NCI-H1436 treated with DMSO at 0.1 percent for 48 hours (cell line): ENCODE results near the gene ADO.
A peak's percentile ranks its signal among the peaks of the same experiment; 100 is the strongest.
"Not testable (repeated sequence)": the region's sequence is repeated elsewhere in the genome, so short reads cannot be mapped to it uniquely, and the experiment has no call there.

Source experiments
- DNase-seq: peaks from one replicate; lab custom pipeline; 2025; lab: John Stamatoyannopoulos, UW

The ADO gene

DNA sequence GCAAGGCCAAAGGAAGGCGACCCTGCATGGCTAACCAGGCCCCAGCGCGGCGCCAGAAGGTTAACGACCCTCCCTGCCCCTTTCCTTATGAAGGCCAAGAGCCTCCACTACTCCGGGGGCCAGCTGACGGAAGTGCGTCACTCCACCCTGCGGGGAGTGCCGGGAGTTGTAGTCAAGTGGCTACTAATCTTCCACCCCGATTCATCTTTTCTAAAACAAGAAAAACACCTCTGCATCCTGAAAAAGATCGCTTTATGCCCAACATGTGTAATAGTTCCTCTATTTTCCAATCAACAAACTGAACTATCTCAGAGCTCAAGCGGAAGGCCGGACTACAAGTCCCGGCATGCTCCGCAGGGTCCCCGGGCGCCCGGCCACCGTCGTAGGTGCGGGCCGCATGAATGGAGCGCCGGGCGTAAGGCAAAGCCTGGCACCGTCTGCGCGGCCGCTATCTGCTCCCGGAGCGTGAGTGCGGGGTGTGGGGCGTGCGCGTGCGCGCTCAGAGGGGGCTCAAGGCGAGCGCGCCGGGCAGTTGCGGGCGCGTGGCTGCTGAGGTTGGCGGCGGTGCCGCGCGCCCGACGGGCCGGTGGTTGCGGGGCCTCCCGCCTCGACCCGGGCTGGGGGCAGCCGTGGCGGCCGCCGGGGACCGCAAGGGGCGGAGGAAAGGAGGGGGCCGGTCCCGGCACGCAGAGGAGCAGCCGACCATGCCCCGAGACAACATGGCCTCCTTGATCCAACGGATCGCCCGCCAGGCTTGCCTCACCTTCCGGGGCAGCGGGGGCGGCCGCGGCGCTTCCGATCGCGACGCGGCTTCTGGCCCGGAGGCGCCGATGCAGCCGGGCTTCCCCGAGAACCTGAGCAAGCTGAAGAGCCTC is at the start of gene ADO:
Gene ADO (plus strand): TSS at position 365 of the 875 bp plus-strand sequence. CDS start 340 bp downstream, at position 705.
- DNase-seq, result peak; percentile 15

DNA sequence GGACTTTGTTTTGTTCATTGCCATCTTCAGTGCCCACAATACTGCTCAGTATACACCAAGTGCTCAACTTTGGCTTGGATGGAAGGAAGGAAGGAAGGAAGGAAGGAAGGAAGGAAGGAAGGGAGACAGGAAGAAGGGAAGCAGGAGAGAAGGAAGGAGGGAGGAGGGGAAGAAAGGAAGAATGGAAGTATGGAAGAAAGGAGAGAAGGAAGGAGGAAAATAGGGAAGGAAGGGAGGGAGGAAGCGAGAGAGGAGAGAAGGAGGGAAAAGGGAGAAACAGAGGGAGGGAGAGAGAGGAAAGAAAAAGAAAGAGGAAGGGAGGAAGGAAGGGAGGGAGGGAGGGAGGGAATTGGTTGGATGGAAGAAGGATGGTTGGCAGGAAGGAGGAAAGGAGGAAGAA is 49.6 kb upstream of the ADO start:
- no peak for DNase-seq

DNA sequence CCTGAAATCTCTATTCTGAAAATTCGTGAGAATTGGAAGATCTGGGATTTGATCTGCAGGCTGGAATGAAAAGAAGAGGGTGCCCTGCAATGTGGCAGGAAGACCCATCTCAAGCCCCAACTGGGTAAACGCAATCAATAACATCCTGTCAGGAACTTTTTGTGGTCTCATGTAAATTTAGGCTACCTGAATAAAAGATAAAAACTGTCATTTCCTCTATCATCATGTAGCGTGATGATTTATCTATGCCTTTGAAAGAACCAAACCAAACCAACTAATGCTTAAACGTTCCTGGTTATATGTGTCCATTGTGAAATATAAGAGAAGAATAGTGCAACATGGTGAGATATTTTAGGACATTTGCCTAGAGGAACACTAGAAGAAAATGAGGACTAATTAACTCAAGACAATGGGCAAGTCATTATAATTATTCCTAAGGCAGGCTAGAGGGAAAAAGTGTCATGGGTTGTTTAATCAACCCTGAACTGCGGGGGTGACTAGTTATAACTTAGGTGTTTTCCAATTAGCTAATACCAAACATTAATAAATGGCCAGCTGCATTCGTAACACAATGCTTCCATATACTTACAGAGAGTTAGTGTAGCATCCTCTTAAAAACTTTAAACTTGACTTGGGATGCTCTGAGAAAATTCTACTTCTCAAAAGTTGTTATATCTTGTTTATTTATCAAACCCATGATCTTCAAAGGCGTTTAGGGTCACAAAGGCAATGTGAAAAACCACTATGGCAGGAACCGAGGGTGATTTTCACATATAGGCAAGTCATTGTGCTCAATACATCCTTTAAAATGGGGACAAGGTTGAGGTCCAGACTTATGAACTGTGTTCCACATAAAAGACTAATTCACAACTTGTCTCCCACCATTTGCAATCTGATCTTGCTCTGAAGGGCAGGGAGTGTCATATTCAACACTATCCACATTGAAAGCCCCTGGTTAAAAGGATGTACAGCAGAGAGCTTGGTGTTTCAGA is 48.6 kb upstream of the ADO start:
- no peak for DNase-seq

DNA sequence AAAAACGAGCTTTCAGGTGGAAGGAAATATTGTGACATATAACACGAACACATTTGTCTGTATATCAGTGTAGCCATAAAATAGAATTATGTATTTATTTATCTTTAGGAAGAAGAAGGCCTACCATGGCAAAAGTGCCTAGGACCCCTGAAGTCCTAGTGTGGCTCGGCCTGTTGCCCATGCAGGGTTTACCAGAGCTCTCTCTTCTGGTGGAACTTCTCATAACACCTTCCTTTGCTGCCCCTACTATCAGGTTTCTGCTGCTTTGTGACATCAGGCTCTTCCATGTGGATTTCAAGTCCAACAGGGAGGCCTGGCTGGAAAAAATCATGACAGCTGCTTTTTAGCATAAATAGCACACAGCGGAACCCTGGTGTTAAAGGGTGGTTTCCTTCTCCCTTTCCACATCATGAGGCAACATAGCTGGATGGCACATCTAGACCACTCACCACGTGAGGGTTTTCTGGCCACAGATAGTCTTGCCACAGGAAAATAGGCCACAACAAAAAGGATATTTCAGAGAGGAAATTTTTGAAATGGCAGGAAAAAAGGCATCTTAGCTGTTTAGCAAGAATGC is 44.8 kb upstream of the ADO start:
- no peak for DNase-seq

DNA sequence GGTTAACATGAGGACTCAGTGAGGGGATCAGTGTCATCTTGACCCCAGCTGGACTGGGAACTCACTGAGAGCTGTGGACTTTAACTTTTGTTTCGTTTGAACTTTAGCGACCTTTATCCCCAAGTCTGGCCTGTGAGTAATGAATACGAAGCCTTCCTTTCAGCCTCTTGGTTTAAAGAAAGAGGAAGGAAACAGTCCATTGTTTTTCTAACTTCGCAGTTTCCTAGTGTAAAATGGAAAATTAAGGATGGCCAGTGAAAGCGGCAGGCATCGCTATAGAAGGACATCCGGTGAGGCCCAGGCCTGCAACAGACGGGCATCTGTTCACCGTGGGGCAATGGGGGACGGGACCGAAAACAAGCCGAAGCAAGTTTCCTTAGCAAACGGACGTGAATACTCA is 44.1 kb upstream of the ADO start:
- no peak for DNase-seq

DNA sequence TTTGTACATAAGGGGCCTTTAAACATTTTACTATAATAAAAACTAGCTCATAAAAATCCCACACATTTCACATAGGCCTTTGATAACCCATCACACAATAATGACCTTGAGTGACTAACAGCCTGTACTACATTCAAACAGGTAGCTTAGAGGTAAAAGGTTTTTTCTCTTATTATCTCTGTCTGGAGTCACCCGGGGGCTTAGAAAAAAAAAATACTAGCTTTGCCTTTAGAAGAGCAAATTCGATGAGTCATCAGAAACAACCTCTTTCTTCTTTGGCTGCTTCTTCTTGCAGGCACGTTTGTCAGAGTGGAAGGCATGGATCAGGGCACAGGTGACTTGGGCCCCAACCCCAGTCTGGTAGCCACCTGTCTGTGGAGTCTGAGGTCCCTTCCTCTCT is 43.4 kb upstream of the ADO start:
- no peak for DNase-seq

DNA sequence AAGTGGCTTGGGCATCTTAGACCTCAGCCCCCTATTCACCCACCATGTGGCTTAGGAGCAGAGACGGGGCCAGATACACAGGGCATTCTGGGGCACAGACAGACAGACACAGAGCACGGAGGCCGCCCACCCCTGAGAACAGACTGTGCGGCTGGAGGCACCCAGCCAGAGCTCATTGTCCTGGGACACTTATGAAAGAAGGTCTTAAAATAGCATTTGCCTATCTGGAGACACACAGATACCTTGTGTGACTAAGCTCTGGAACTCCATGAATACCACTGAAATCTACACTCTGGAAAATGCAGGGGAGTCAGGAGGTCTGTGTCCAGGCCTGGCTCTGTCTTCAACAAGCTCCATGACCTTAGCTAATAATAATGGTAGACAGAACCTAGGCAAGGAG is 41.4 kb upstream of the ADO start:
- DNase-seq, result no peak

DNA sequence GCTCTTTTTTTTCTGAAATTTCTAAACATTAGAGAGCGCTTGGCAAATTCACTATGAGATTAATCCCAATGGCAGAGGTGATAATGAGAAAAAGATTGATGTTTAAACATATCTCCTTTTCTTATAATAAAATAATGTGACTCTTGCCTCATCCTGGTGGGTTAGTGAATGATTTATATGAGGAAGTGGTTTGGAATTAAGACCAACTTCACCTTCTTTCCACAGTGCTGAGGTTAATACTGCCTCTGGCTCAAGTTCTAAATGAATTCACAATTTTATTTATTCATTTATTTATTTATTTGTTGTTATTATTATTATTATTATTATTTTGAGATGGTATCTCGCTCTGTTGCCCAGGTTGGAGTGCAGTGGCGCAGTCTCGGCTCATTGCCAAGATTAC is 40.5 kb upstream of the ADO start:
- no peak for DNase-seq

DNA sequence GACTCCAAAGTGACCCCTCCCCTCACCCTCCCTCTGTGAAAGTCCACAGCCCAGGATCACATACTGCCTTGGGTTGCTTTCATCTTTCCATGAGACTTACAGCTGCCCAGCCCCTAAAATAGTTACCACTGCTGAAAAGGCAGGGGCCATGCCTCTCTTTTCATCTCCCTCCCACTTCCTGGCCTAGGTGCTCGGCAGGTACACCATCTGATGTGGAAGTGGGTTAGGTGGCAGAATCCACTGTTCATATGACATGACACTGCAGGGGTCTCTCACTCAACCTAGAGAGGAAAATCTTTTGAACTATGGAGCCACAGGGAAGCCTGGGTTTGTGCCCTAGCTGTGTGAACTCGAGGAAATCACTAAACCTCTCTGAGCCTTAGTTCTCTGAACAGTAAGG is 38.8 kb upstream of the ADO start:
- DNase-seq, result no peak

DNA sequence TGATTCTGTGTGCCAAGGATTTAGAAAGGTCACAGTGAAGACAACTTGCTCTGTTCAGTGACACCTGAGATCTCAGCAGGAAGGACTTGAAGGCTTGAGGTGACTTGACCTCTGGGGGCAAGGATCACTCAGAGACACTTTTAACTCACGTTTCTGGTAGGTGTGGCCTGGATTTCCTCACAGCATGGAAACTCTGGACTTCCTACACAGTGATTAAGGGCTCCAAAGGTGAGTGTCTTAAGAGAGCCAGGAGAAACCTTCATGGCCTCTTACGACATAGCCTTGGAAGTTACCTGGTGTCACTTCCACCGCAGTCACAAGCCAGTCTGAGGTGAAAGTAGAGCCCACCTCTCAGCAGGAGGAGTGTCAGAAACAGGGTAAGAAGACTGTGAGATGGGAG is 38.1 kb upstream of the ADO start:
- no peak for DNase-seq

DNA sequence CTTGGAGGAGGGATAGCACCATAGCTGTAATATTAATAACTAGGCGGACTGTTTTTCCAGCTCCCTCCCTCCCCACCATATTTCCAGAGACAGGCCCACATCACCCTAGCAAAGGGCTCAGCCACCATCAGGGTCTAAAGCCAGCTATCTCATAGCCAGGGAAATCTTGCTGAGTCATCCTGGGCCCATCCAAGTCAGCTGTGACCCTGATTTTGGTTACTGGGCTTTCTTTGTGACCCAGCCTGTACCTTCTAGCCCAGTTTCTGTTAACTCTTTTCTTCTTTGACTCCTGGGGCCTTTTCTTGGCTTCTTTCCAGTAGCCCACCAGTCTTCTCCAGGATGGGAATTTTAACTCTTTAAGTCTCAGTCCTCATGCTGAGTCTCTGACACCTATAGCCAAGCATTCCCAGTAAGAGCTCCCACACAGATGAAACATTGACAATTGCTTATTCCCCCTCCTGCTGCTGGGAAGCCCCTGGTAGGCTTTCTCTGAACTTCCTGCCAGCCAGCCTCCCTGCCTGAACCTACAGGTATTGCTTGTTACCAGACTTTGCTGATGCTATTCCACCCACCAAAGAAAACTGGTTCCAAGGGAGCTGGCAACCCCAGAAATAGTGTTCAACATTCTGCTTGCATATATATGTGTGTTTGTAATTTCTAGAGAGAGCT is 34.8 kb upstream of the ADO start:
- no peak for DNase-seq

DNA sequence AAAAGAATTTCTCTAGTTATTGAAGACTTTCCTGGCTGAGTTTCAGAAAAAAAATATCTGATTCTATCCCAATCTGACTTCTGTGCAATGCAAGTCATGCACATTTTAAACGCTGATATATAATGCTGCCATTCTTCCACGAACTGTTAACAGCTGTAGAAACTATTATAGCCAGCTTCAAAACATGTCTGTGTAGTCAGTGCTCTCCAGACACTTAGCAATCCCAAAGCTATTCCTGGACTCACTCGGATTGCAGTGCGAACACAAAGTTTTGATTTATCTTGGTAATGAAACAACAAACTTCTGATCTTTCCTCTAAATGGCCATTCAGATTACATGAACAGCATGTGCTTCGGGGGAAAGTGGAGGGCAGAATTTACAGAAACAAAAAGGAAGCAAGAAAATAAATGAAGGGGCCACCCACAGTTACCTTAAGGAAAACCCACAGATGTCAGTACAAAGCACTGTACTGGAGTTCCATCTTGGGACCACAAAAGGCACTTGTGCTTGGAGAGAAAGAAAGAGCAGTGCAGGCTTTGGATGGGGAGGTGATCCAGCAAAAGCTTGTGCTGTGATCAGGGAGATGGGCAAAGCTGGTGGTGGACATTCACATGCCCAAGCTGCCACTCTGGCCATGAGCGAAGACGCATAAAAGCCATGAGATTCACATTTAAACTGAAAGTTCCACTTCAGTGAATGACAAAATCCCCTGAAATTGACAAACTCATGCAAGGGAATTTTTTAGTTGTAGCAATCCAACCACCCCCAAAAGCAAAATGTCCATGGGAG is 32.1 kb upstream of the ADO start:
- DNase-seq, result no peak

DNA sequence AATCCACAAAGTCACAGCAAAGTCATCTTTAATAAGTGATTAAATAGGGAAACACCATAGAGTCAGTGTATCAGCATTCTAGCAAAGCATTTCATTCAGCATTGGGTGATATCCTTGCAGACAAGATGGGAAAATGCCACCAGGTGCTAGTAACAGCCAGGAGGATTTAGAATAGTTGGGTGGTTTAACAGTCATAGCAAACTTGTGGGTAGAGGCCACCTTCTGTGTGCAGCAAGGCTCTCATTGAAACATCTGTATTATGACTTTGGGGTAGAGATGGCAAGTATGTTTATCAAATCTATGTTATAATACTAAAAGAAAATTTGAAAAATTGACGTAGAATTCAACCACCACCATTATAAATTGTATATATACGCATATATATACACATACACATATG is 26.4 kb upstream of the ADO start:
- no peak for DNase-seq

DNA sequence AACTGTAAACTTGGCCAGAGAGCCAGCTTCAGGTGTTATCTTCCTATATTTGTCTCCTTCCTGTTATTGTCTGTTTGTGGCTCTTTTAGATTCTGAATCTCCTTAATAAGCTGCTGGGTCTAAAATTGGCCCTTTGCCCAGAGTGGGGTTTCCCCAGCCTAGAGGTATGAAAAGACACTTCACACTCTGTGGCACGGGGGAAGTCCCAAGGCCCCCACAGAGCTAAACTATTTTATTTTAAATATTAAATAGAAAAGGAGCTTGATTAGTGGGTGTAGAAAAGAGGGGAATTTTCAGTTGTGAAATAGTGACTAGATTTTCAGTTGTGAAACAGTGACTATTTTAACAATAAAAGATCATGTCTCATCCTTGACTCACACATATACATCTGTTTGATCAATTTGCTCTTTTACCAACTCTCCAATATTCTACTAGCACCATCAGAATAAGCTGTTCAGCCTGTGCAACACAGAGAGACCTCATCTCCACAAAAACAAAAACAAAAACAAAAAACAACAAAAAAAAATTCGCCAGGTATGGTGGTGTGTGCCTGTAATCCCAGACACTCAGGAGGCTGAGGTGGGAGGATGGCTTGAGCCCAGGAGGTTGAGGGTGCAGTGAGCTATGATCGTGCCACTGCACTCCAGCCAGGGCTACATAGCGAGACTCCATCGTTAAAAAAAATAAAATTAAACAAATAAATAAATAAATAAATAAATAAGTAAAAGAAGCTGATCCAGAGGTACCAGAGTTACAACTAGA is 24.9 kb upstream of the ADO start:
- no peak for DNase-seq

DNA sequence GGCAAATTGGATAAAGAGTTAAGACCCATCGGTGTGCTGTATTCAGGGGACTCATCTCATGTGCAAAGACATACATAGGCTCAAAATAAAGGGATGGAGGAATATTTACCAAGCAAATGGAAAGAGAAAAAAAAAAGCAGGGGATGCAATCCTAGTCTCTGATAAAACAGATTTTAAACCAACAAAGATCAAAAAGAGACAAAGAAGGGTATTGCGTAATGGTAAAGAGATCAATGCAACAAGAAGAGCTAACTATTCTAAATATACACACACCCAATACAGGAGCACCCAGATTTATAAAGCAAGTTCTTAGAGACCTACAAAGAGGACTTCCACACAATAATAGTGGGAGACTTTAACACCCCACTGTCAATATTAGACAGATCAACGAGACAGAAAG is 20.0 kb upstream of the ADO start:
- DNase-seq, result not testable (repeated sequence)

DNA sequence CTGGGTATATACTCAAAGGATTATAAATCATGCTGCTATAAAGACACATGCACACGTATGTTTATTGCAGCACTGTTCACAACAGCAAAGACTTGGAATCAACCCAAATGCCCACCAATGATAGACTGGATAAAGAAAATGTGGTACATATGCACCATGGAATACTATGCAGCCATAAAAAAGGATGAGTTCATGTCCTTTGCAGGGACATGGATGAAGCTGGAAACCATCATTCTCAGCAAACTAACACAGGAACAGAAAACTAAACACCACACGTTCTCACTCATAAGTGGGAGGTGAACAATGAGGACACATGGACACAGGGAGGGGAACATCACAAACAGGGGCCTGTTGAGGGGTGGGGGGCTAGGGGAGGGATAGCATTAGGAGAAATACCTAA is 16.2 kb upstream of the ADO start:
- not testable (repeated sequence) for DNase-seq

DNA sequence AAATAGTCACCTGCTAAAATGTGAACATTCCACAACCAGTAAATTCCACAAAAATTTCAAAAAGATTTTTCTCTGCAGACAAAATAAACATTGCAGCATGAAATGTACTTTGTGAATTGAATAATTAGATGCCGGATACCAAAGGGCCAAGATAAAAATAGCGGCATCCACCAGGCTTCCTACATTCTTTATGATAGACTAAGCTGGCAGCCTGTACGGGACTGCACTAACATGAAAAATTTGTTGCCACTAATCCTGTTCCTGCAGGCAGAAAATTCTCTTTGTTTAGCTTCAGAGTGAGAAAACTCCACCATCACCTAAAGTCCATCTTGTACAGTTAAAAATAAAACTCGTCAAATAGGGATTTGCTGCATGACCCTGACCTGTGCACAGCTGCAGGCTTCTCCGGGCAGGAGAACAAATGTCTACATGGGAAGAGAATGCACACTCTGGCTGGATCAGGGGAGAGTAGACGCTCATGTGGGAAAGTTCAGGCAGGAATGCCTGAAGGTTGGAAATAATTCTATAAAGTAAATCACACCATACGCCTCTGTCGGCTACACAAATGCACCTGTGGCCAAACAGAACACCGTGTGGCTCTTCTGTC is 15.6 kb upstream of the ADO start:
- no peak for DNase-seq

DNA sequence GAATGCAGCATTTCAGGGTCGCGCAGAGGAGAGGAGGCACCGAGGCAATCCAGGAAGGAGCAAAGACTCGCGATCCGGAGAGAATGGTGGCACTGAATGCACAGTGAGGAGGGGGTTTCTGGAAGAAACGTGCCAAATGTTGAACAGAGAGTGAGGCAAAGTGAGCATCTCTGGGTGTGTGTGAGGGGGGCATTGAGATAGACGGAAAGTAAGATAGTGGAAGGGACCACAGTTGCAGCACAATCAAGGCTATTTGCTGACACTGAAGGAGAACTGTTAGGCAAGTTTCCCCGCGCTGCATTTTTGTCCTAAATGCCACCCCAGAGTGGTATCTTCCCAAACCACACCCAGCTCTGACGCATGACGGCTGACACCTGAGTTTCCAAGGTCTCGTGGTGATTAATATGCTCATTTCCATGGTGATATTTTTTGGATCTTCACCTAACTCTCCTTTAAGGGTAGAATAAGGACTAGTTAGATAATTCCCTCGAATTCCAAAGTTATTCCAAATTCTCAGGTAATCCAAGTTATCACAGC is 14.4 kb upstream of the ADO start:
- DNase-seq, result no peak

DNA sequence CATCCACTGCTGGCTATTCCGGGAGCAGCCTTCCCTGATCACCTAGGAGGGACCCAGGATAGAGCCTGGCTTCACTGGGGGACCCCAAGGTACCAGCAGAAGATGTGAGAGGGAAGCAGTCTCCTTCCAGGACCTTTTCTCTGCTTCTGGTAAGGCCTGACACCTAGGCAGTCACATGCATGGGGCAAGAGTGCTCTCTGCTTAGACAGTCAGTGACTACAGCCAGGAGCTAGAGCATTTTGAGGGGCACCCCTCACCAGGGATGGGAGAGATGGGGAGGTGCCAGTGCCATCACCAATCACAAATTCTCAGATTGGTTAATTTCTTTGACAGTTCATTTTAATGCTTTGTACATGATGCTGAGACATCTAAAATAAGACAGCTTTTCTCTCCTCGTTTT is 13.9 kb upstream of the ADO start:
- DNase-seq, result no peak

DNA sequence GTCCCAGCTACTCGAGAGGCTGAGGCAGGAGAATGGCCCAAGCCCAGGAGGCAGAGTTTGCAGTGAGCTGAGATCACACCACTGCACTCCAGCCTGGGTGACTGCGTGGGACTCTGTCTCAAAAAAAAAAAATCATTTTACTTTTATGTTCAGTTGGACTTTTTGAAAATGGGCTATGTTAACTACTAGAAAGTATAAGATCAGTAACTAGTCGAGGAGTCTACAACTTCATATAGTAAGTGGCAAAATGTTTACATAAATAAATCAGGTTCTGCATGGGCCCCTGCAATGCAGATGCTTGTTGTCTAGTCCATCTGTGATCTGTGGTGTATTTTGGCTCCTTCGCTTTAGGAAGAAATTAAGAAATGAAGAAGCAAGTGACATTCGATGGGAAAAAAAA is 12.3 kb upstream of the ADO start:
- no peak for DNase-seq
